ENCODE measurements around the gene FRG2B.
"Not testable (repeated sequence)": the region's sequence is repeated elsewhere in the genome, so short reads cannot be mapped to it uniquely, and the experiment has no call there.

GRCh38 chr10:133637846-133638235 lies 11.2 kb upstream of the FRG2B start:
- not testable (repeated sequence) for TF ChIP-seq CTCF (CRISPR knock-in tag; IDR thresholded peaks at IDR 0.05); HMGXB4 (CRISPR knock-in tag; IDR thresholded peaks at IDR 0.05; ENCODE audit: borderline replicate concordance in 1 of 2, low read depth in 1 of 2); SMARCE1 (IDR thresholded peaks at IDR 0.05; ENCODE audit: borderline replicate concordance)
- TF ChIP-seq, protein P1, sequence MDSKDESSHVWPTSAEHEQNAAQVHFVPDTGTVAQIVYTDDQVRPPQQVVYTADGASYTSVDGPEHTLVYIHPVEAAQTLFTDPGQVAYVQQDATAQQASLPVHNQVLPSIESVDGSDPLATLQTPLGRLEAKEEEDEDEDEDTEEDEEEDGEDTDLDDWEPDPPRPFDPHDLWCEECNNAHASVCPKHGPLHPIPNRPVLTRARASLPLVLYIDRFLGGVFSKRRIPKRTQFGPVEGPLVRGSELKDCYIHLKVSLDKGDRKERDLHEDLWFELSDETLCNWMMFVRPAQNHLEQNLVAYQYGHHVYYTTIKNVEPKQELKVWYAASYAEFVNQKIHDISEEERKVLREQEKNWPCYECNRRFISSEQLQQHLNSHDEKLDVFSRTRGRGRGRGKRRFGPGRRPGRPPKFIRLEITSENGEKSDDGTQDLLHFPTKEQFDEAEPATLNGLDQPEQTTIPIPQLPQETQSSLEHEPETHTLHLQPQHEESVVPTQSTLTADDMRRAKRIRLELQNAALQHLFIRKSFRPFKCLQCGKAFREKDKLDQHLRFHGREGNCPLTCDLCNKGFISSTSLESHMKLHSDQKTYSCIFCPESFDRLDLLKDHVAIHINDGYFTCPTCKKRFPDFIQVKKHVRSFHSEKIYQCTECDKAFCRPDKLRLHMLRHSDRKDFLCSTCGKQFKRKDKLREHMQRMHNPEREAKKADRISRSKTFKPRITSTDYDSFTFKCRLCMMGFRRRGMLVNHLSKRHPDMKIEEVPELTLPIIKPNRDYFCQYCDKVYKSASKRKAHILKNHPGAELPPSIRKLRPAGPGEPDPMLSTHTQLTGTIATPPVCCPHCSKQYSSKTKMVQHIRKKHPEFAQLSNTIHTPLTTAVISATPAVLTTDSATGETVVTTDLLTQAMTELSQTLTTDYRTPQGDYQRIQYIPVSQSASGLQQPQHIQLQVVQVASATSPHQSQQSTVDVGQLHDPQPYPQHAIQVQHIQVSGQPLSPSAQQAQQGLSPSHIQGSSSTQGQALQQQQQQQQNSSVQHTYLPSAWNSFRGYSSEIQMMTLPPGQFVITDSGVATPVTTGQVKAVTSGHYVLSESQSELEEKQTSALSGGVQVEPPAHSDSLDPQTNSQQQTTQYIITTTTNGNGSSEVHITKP (CRISPR knock-in tag; IDR thresholded peaks at IDR 0.05; ENCODE audit: low read depth): not testable (repeated sequence)

All from HepG2 (cell line).